ENCODE measurements around the gene KLHL2. TPM values are rescaled to one million over a fixed set of nuclear protein-coding genes. Genes with fewer than 3 reads are reported as not detected.
"Not testable (repeated sequence)": the region's sequence is repeated elsewhere in the genome, so short reads cannot be mapped to it uniquely, and the experiment has no call there.

Gene KLHL2
- total and polyA plus RNA-seq, 9 of the 15 experiments (the other 6 are each of a cell fraction or from before 2014, with no cell fraction given): 2.5 to 11.3 (median 6.1) TPM

DNA sequence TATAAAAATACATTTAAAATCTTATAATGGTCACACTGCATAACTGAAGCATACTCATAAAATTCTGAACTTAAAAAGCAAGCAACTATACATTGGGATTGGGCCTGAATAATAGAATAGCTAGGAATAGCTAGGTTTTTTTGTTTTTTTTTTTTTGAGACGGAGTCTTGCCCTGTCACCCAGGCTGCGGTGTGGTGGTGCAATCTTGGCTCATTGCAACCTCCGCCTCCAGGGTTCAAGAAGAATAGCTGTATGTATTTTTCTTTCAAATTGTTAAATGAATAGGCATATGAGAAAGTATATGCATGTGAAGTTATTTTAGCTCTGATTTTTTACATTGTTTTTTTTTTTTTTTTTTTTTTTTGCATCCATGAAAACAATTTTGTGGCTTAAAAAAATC lies 56.1 kb downstream of the KLHL2 start:
- 95% methylated on average over 3 of the region's 3 CpGs for WGBS (ENCODE audit: insufficient coverage, low coverage, missing lambda C conversion rate)
- H3K36me3 ChIP-seq (ENCODE audit: control insufficient read depth, insufficient read depth, low read length); ATAC-seq; H3K27me3 ChIP-seq (ENCODE audit: control insufficient read depth in 2 of 2, insufficient read depth in 2 of 2, low read length in 2 of 2); H3K79me2 ChIP-seq (ENCODE audit: control insufficient read depth, insufficient read depth, low read length); H3K4me1 ChIP-seq (replicated peaks in 1 of 2; ENCODE audit: control insufficient read depth in 2 of 2, insufficient read depth in 2 of 2, low read length in 2 of 2); H3K9me3 ChIP-seq (replicated peaks; ENCODE audit: control insufficient read depth, insufficient read depth, low read depth, low read length); H2AFZ ChIP-seq (ENCODE audit: low read depth, low read length); H4K20me1 ChIP-seq (replicated peaks; ENCODE audit: control insufficient read depth, insufficient read depth, low read length); H3K4me2 ChIP-seq (ENCODE audit: insufficient read depth, low read length); intact Hi-C loops (cut with micrococcal nuclease); H3K9ac ChIP-seq (ENCODE audit: insufficient read depth in 1 of 2, low read depth in 2 of 2, low read length in 2 of 2); BruUV-seq (replicated peaks); H3K27ac ChIP-seq (ENCODE audit: extremely low read depth, low read depth, low read length); H3K9me1 ChIP-seq (ENCODE audit: control insufficient read depth, insufficient read depth, low read length); POLR2A ChIA-PET; DNase-seq (ENCODE audit: extremely low read depth in 1 of 4, low spot score in 3 of 4); CTCF ChIA-PET (ENCODE audit: low intra/inter-chr PET ratio); H3K4me3 ChIP-seq; in situ Hi-C loops (cut with MboI); FAIRE-seq: not testable (repeated sequence)

DNA sequence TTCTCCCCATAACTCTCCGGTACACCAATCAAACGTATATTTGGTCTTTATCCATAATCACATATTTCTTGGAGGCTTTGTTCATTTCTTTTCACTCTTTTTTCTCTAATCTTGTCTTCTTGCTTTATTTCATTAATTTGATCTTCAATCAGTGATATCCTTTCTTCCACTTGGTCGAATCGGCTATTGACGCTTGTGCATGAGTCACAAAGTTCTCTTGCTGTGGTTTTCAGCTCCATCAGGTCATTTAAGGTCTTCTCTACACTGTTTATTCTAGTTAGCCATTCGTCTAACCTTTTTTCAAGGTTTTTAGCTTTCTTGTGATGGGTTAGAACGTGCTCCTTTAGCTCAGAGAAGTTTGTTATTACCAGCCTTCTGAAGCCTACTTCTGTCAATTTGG lies 62.6 kb downstream of the KLHL2 start:
- H3K4me1 ChIP-seq (replicated peaks in 1 of 2; ENCODE audit: control insufficient read depth in 2 of 2, insufficient read depth in 2 of 2, low read length in 2 of 2); FAIRE-seq; DNase-seq (ENCODE audit: extremely low read depth in 1 of 4, low spot score in 3 of 4); H2AFZ ChIP-seq (ENCODE audit: low read depth, low read length); intact Hi-C loops (cut with micrococcal nuclease); ATAC-seq; H3K9me3 ChIP-seq (replicated peaks; ENCODE audit: control insufficient read depth, insufficient read depth, low read depth, low read length); in situ Hi-C loops (cut with MboI); H3K9ac ChIP-seq (ENCODE audit: insufficient read depth in 1 of 2, low read depth in 2 of 2, low read length in 2 of 2); H4K20me1 ChIP-seq (replicated peaks; ENCODE audit: control insufficient read depth, insufficient read depth, low read length); H3K9me1 ChIP-seq (ENCODE audit: control insufficient read depth, insufficient read depth, low read length); CTCF ChIA-PET (ENCODE audit: low intra/inter-chr PET ratio); H3K36me3 ChIP-seq (ENCODE audit: control insufficient read depth, insufficient read depth, low read length); H3K4me2 ChIP-seq (ENCODE audit: insufficient read depth, low read length); H3K27me3 ChIP-seq (ENCODE audit: control insufficient read depth in 2 of 2, insufficient read depth in 2 of 2, low read length in 2 of 2); H3K79me2 ChIP-seq (ENCODE audit: control insufficient read depth, insufficient read depth, low read length); H3K4me3 ChIP-seq; H3K27ac ChIP-seq (ENCODE audit: extremely low read depth, low read depth, low read length); BruUV-seq (replicated peaks): not testable (repeated sequence)
- WGBS (ENCODE audit: insufficient coverage, low coverage, missing lambda C conversion rate): 60% methylated on average over 7 of the region's 7 CpGs
- POLR2A ChIA-PET: interaction anchor here (1.2 kb wide), 1 partner anchor 23 kb away, joined by 3 read pairs; no protein-coding TSS in a partner anchor
